IPS-15b (cell line): Measurements from ENCODE around the gene CCT6A.
"Not testable (repeated sequence)": the region's sequence is repeated elsewhere in the genome, so short reads cannot be mapped to it uniquely, and the experiment has no call there.

ENCODE experiments used
- H3K27me3 ChIP-seq: one replicate; pipeline ENCODE4 v1.6.1; 2013; ENCODE audit warnings: low read length; ENCODE audit not compliant: control insufficient read depth, insufficient read depth
- H3K36me3 ChIP-seq: one replicate; pipeline ENCODE4 v1.6.1; 2013; ENCODE audit warnings: low read length; ENCODE audit not compliant: control insufficient read depth, insufficient read depth
- H3K4me1 ChIP-seq: one replicate; pipeline ENCODE4 v1.6.1; 2013; ENCODE audit warnings: mild to moderate bottlenecking, low read length; ENCODE audit not compliant: control insufficient read depth, insufficient read depth
- H3K4me3 ChIP-seq: one replicate; pipeline ENCODE4 v1.5.1; 2013; ENCODE audit warnings: low read depth, low read length
- H3K9ac ChIP-seq: one replicate; pipeline ENCODE4 v1.6.1; 2013; ENCODE audit warnings: low read depth, mild to moderate bottlenecking, low read length
- H3K9me3 ChIP-seq: one replicate; pipeline ENCODE4 v1.6.1; 2013; ENCODE audit warnings: mild to moderate bottlenecking, low read length; ENCODE audit not compliant: control insufficient read depth, insufficient read depth

Gene CCT6A

DNA sequence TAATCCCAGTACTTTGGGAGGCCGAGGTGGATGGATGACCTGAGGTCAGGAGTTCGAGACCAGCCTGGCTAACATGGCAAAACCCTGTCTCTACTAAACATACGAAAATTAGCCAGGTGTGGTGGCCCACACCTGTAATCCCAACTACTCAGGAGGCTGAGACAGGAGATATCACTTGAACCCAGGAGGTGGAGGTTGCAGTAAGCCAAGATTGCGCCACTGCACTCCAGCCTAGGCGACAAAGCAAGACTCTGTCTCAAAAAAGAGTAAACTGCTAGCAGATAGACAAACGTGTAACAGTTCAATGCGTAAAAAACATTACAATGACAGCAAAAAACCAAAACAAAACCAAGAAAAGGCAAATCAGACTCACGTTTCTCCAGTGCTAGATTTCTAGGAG is 20.0 kb upstream of the CCT6A start:
- not testable (repeated sequence) for H3K9me3 ChIP-seq, H3K4me3 ChIP-seq, H3K9ac ChIP-seq, H3K4me1 ChIP-seq, H3K27me3 ChIP-seq
- peaks cover 18% of the 10 kb centered on the region for H3K36me3 ChIP-seq

DNA sequence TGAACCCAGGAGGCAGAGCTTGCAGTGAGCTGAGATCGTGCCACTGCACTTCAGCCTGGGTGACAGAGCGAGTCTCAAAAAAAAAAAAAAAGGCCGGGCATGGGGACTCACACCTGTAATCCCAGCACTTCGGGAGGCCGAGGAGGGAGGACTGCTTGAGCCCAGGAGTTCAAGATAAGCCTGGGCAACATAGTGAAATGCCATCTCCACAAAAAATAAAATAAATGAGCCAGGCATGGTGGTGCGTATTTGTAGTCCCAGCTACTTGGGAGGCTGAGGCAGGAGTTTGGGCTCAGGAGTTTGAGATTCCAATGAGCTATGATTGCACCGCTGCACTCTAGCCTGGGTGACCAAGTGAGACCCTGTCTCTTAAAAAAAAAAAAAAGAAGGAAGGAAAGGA is 19.0 kb upstream of the CCT6A start:
- not testable (repeated sequence) for H3K27me3 ChIP-seq, H3K9ac ChIP-seq, H3K9me3 ChIP-seq, H3K4me1 ChIP-seq, H3K4me3 ChIP-seq
- H3K36me3 ChIP-seq = peaks cover 16% of the 10 kb centered on the region

DNA sequence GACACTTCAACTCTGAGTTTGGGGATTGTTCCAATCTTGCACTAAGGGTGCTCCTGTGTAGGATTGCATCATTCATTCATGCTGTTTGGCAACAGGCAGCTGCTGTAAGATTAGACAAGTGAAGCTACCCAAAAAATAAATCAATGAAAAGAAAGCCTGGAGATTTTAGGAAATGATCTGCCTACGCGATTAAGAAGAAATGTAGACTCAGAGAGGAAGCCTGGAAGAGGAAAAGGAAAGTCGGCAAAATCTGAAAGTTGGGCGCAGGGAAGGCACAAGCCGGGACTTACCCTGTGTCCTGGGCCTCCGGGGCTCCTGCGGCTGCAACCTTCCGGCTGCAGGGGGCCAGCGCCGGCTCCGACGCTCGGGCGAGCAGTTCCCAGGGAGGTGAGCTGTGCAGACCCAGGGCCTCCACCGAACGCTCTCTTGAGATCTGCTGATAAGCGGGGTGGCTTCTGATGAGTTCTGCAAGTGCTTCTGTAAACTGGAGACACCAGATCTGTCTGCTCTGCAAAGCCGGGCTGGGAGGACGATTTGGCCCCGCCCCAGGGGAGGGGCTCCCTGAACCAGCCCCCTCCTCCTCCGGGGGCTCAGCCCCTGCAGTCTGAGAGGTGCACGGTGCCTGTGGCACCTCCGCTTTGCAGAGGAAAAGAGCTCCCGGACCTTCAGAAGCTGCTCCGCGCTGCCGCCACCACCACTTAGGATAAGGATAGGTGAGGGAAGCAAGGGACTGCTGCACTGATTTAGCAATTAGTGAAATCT is 17.7 kb upstream of the CCT6A start:
- H3K9ac ChIP-seq = peak overlapping the region; percentile 81
- H3K27me3 ChIP-seq = no peaks in the 10 kb centered on the region
- no peaks in the 10 kb centered on the region for H3K9me3 ChIP-seq
- H3K4me3 ChIP-seq = peak overlapping the region; percentile 78
- peaks cover 13% of the 10 kb centered on the region for H3K36me3 ChIP-seq
- no peaks in the 10 kb centered on the region for H3K4me1 ChIP-seq

DNA sequence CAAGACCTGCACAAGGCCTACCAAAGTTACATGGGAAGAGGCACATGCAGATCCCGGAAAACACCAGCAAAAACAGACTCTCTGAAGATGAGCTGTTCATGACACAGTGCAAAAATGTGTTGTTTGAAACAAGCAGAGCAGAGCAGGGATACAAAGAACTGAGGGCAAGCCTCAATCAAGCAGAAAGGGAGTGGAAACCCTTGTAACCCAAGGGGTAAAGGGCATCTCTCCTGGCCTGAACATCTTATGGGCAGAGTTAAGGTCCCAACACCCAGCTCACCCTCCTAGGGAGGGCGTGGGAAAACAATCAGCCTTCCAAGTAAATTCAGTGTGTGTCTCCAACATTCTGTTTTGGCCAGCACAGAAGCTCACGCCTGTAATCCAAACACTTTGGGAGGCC is 10.8 kb upstream of the CCT6A start:
- Histone ChIP-seq H3K27me3 (no peaks in the 10 kb centered on the region), H3K4me3 (no peak overlapping the region), H3K9ac (no peak overlapping the region), H3K9me3 (no peaks in the 10 kb centered on the region), H3K36me3 (peaks cover 4% of the 10 kb centered on the region), H3K4me1 (no peaks in the 10 kb centered on the region)

DNA sequence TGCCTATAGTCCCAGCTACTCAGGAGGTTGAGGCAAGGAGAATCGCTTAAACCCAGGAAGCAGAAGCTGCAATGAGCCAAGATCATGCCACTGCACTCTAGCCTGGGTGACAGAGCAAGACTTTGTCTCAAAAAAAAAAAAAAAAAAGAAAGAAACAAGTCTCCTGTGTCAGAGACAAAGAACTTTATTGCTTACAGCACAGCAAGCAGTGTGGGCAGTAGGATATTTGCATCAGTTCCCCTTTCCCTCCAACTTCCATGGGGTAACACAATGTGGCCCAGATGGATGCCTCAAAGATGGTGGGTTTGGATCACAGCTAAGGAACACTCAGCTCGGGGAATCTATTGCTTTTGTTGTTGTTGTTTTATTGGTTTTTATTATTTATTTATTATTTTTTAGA is 5.8 kb upstream of the CCT6A start:
- not testable (repeated sequence) for H3K9me3 ChIP-seq, H3K36me3 ChIP-seq, H3K27me3 ChIP-seq, H3K4me3 ChIP-seq, H3K4me1 ChIP-seq, H3K9ac ChIP-seq

DNA sequence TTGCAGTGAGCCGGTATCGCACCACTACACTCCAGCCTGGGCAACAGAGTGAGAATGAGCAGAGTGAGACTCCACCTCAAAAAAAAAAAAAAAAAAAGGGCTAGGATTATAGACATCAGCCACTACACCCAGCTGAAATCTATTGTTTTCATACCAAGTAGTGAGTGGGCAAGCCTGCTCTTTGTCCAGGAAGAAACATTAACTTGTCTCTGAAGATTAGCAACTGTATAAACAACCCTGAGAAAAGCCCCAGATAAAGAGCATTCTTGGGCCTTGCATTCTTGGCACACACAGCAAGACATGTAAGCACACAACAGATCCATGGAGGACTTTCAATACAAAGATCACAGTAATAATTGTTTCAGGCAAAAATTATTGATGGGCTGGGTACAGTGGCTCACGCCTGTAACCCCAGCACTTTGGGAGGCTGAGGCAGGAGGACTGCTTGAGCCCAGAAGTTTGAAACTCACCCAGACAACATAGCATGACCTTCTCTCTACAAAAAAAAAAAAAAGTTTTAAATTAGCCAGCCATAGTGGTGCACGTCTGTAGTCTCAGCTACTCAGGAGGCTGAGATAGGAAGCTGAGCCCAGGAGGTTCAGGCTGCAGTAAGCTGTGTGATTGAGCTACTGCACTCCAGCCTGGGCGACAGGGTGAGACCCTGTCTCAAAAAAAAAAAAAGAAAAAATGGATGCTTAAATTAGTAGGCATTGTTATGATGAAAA is 4.7 kb upstream of the CCT6A start:
- Histone ChIP-seq H3K4me3 (no peak overlapping the region), H3K4me1 (no peaks in the 10 kb centered on the region), H3K9ac (no peak overlapping the region), H3K36me3 (peaks cover 6% of the 10 kb centered on the region), H3K9me3 (no peaks in the 10 kb centered on the region), H3K27me3 (no peaks in the 10 kb centered on the region)

DNA sequence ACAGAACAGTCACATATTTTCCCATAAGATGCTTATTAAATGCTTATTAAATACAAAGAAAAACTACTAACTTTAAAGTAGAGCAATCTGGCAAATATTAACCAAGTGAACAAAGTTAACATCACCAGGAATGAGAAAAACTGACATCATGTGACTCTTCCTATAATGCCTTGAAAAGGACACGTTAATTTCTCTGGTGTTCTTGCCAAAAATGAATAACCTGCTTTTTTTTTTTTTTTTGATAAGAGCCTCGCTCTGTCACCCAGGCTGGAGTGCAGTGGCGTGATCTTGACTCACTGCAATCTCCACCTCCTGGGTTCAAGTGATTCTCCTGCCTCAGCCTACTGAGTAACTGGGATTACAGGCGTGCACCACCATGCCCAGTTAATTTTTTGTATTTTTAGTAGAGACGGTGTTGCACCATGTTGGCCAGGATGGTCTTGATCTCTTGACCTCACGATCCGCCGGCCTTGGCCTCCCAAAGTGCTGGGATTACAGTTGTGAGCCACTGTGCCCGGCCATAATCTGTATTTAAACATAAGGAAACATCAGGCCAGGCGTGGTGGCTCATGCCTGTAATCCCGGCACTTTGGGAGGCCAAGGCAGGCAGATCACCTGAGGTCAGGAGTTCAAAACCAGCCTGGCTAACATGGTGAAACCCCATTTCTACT is 4.0 kb upstream of the CCT6A start:
- not testable (repeated sequence) for H3K4me1 ChIP-seq, H3K36me3 ChIP-seq, H3K27me3 ChIP-seq, H3K9ac ChIP-seq, H3K4me3 ChIP-seq, H3K9me3 ChIP-seq

DNA sequence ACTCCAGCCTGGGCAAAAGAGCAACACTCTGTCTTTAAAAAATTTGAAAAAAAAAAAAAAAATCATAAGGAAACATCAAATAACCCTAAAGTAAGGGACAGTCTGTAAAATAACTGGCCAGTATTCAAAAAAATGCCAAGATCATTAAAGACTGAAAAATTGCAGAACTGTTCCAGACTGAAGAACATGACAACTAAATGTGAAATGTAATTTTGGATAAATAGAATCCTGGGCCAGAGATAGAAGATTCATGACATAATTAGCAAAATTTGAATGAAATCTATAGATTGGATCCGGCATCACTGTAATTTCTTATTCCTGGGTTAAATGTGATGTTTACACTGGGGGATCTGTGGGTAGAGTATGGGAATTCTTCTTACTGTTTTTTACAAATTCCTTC is 3.3 kb upstream of the CCT6A start:
- H3K4me1 ChIP-seq = no peaks in the 10 kb centered on the region
- no peak overlapping the region for H3K9ac ChIP-seq
- no peak overlapping the region for H3K4me3 ChIP-seq
- peaks cover 5% of the 10 kb centered on the region for H3K36me3 ChIP-seq
- no peaks in the 10 kb centered on the region for H3K9me3 ChIP-seq
- H3K27me3 ChIP-seq = no peaks in the 10 kb centered on the region

DNA sequence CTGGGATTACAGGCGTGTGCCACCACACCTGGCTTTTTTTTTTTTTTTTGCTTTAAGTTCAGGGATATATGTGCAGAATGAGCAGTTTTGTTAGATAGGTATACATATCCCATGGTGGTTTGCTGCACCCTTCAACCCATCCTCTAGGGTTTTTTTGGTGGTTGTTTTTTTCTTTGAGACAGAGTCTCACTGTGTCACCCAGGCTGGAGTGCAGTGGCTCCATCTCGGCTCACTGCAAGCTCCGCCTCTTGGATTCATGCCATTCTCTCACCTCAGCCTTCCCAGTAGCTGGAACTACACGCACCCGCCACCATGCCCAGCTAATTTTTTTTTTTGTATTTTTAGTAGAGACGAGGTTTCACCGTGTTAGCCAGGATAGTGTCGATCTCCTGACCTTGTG is 2.8 kb upstream of the CCT6A start:
- H3K36me3 ChIP-seq, H3K4me1 ChIP-seq, H3K4me3 ChIP-seq, H3K9me3 ChIP-seq, H3K27me3 ChIP-seq, H3K9ac ChIP-seq: not testable (repeated sequence)

DNA sequence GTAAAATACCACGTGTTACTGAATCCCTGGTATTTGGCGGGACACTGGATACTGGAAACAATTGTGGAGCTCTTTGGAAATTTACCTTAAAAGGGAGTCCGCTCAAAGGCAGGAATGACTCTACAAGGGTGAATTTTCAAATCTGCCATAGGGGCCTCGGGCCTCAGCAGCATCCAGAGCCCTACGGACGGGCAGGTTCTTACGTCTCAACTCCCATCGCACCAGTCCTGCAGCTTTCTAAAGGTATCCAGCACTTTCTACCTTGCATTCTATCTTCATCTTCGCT is 569 bp upstream of the CCT6A start:
- peaks cover 12% of the 10 kb centered on the region for H3K36me3 ChIP-seq

DNA sequence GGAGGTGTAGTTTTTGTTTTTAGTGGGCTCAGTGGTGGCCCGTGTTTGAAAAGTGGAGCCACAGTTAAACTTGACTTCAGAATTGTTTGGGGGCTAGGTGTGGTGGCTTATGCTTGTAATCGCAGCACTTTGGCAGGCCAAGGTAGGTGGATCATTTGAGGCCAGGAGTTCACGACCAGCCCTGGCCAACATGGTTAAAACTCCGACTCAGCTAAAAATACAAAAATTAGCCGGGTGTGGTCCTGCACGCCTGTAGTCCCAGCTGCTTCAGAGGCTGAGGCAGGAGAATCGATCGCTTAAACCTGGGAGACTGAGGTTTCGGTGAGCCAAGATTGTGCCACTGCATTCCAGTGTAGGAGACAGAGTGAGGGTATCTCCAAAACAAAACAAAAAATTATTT is 1.8 kb downstream of the CCT6A start:
- Histone ChIP-seq H3K4me3 (no peak overlapping the region), H3K4me1 (no peaks in the 10 kb centered on the region), H3K9ac (no peak overlapping the region), H3K36me3 (peaks cover 17% of the 10 kb centered on the region), H3K9me3 (no peaks in the 10 kb centered on the region), H3K27me3 (no peaks in the 10 kb centered on the region)

More for the DNA sequence above, 569 bp upstream of the CCT6A start:
- H3K4me3 ChIP-seq = peak overlapping the region; percentile 97
- H3K9ac ChIP-seq = peak overlapping the region; percentile 99
- no peaks in the 10 kb centered on the region for H3K4me1 ChIP-seq
- H3K27me3 ChIP-seq = no peaks in the 10 kb centered on the region
- H3K9me3 ChIP-seq = no peaks in the 10 kb centered on the region

DNA sequence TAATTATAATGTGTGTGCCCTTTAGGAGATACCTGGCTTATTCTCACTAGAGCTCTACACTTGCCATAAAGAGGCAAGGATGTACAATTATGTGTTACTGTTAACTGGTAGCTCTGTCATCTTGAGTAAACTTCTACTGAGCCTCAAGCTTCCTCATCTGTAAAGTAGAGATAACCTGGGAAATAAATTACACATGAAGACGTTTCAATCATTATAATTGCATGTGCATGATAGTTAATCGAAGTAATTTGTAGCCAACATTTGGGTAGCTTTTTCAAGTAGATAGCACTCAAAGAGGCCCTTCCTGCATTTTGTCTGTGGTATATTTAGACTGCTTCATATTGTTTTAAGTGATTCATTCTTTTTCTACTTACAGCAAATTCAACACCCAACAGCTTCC is 2.4 kb downstream of the CCT6A start:
- H3K4me3 ChIP-seq = no peak overlapping the region
- H3K9ac ChIP-seq = no peak overlapping the region

More for the DNA sequence above, 2.4 kb downstream of the CCT6A start:
- Histone ChIP-seq H3K9me3 (no peaks in the 10 kb centered on the region), H3K36me3 (peaks cover 17% of the 10 kb centered on the region), H3K4me1 (no peaks in the 10 kb centered on the region), H3K27me3 (no peaks in the 10 kb centered on the region)
